ENCODE measurements around the gene ABHD17A.

The ABHD17A gene

GRCh38 chr19:1865172-1866010 lies 19.9 kb downstream of the ABHD17A start:
- ATAC-seq = no peak
- TF ChIP-seq CSDC2 (CRISPR knock-in tag; IDR thresholded peaks at IDR 0.05) (no peak), ZNF8 (CRISPR knock-in tag; IDR thresholded peaks at IDR 0.05) (no peak)

- peak; percentile 86 for ATAC-seq
- 0 out of 2 replicates have a peak, but pooled peaks have one; percentile 11 for TF ChIP-seq TSHZ2 (CRISPR knock-in tag; IDR thresholded peaks at IDR 0.05)
- TF ChIP-seq ZFP3 (CRISPR knock-in tag; IDR thresholded peaks at IDR 0.05) = no peak
- TF ChIP-seq PATZ1 (CRISPR knock-in tag; IDR thresholded peaks at IDR 0.05; ENCODE audit: borderline replicate concordance) = peak; percentile 65; the same call in 1 of the 2 replicates
Observed at GRCh38 chr19:1864480-1865171, 20.7 kb downstream of the ABHD17A start.

- peak; percentile 73 for ATAC-seq
Observed at GRCh38 chr19:1863638-1864479, 21.4 kb downstream of the ABHD17A start.

GRCh38 chr19:1863328-1863637 lies 22.0 kb downstream of the ABHD17A start, which contains the start of gene KLF16:
KLF16 (minus strand) TSS chr19:1863579; CDS start chr19:1863497, 82 bp downstream.
- TF ChIP-seq ZNF70 (CRISPR knock-in tag; IDR thresholded peaks at IDR 0.05) (no peak), ZC3H10 (CRISPR knock-in tag; IDR thresholded peaks at IDR 0.05) (no peak), ZNF8 (CRISPR knock-in tag; IDR thresholded peaks at IDR 0.05) (no peak), CREB5 (CRISPR knock-in tag; IDR thresholded peaks at IDR 0.05; ENCODE audit: low read depth) (no peak), ISL1 (CRISPR knock-in tag; IDR thresholded peaks at IDR 0.05) (no peak)
- no peak for ATAC-seq

More at GRCh38 chr19:1863638-1864479, 21.4 kb downstream of the ABHD17A start:
- no peak for TF ChIP-seq TSHZ2 (CRISPR knock-in tag; IDR thresholded peaks at IDR 0.05)
- no peak for TF ChIP-seq ZFP30 (CRISPR knock-in tag; IDR thresholded peaks at IDR 0.05)
- TF ChIP-seq PPARA (CRISPR knock-in tag; IDR thresholded peaks at IDR 0.05; ENCODE audit: borderline replicate concordance) = no peak
- TF ChIP-seq RARB (CRISPR knock-in tag; IDR thresholded peaks at IDR 0.05) = no peak
- TF ChIP-seq GLIS3 (CRISPR knock-in tag; IDR thresholded peaks at IDR 0.05) = no peak
- no peak for TF ChIP-seq POU6F1 (CRISPR knock-in tag; IDR thresholded peaks at IDR 0.05; ENCODE audit: borderline replicate concordance, low read depth)
